B cell (primary cell): Measurements from ENCODE around the gene ITPR3. TPM values are rescaled to one million over a fixed set of nuclear protein-coding genes. Genes with fewer than 3 reads are reported as not detected.

Experiments
- ATAC-seq: fragments of 200-7000 bp; cut with Tn5 transposase; one replicate; pipeline ENCODE4 v1.10.0; 2021; ENCODE audit warnings: low read depth, mild to moderate bottlenecking, moderate number of reproducible peaks, moderate library complexity
- CTCF ChIA-PET: fragments of 350-600 bp; sonication (Branson Sonifier 250); formaldehyde crosslinking; loops from one replicate; lab custom pipeline; 2021; ENCODE audit warnings: antibody characterized with exemption, inconsistent platforms; lab: Charles Lee
- POLR2A ChIA-PET: fragments of 350-600 bp; sonication (Branson Sonifier 250); formaldehyde crosslinking; loops from one replicate; lab custom pipeline; 2021; ENCODE audit warnings: antibody characterized with exemption; lab: Charles Lee
- DNase-seq: peaks from one replicate; pipeline ENCODE4 v3.0.0; 2013
- H2AFZ ChIP-seq: 2 replicates; pipeline ENCODE4 v1.6.1; 2012; ENCODE audit warnings: mild to moderate bottlenecking, low read depth, low read length; ENCODE audit not compliant: insufficient read depth, poor library complexity, severe bottlenecking
- H3K27ac ChIP-seq, 2 donors: 1 replicate in 1 of 2; 2 replicates in 1 of 2; pipeline ENCODE4 v1.5.1; 2012 to 2013; ENCODE audit warnings: low read length in 2 of 2, mild to moderate bottlenecking in 2 of 2, moderate library complexity in 1 of 2
- H3K27me3 ChIP-seq, 4 experiments: fragments of 200-600 bp in 1 of 4; sonication (generic) in 1 of 4; replicated peaks in 1 of 4; 1 replicate in 2 of 4; 2 replicates in 2 of 4; pipeline versions ENCODE4 v1.6.1 to v1.7.0; 2013 to 2016; ENCODE audit warnings: low read length in 3 of 4, mild to moderate bottlenecking in 2 of 4, mixed read lengths in 1 of 4, moderate library complexity in 1 of 4; ENCODE audit not compliant: insufficient read depth in 4 of 4, control insufficient read depth in 3 of 4; ENCODE audit errors: control extremely low read depth in 1 of 4
- H3K36me3 ChIP-seq, 2 experiments: replicated peaks in 1 of 2; 1 replicate in 1 of 2; 2 replicates in 1 of 2; pipeline versions ENCODE4 v1.6.1 to v1.7.1; 2013; ENCODE audit warnings: low read length in 1 of 2; ENCODE audit not compliant: insufficient read depth in 2 of 2, control insufficient read depth in 1 of 2; ENCODE audit errors: control extremely low read depth in 1 of 2, extremely low read depth in 1 of 2
- H3K4me1 ChIP-seq, 2 donors: fragments of 200-600 bp in 1 of 2; sonication (generic) in 1 of 2; 1 replicate in 1 of 2; 2 replicates in 1 of 2; pipeline versions ENCODE4 v1.5.1 to v1.6.1; 2013 to 2017; ENCODE audit warnings: low read length in 2 of 2; ENCODE audit not compliant: control insufficient read depth in 2 of 2, insufficient read depth in 2 of 2
- H3K4me2 ChIP-seq: replicated peaks from 2 replicates; pipeline ENCODE3; 2012; ENCODE audit warnings: mild to moderate bottlenecking, low read depth, low read length; ENCODE audit not compliant: poor library complexity, severe bottlenecking
- H3K4me3 ChIP-seq, 5 experiments: fragments of 200-600 bp in 1 of 5; sonication (generic) in 1 of 5; 1 replicate in 3 of 5; 2 replicates in 2 of 5; pipeline versions ENCODE4 v1.5.1 to v1.7.0; 2011 to 2016; ENCODE audit warnings: low read length in 4 of 5, mild to moderate bottlenecking in 4 of 5, low read depth in 2 of 5, control low read depth in 1 of 5, moderate library complexity in 1 of 5; ENCODE audit not compliant: insufficient read depth in 1 of 5; ENCODE audit errors: control extremely low read depth in 1 of 5, extremely low read depth in 1 of 5
- H3K79me2 ChIP-seq: fragments of 200-600 bp; sonication (generic); one replicate; pipeline ENCODE4 v1.6.0; 2016; ENCODE audit warnings: low read length; ENCODE audit not compliant: control insufficient read depth, insufficient read depth
- H3K9ac ChIP-seq: fragments of 200-600 bp; sonication (generic); 2 replicates; pipeline ENCODE4 v1.6.1; 2017; ENCODE audit warnings: mild to moderate bottlenecking, low read length, moderate library complexity
- H3K9me3 ChIP-seq, 3 donors: one replicate each; pipeline versions ENCODE4 v1.6.1 to v1.7.1; 2013; ENCODE audit warnings: low read length in 2 of 3; ENCODE audit not compliant: control insufficient read depth in 2 of 3, insufficient read depth in 1 of 3; ENCODE audit errors: control extremely low read depth in 1 of 3
- H4K20me1 ChIP-seq: 2 replicates; pipeline ENCODE4 v1.6.0; 2012; ENCODE audit warnings: mild to moderate bottlenecking, low read length; ENCODE audit not compliant: insufficient read depth, control insufficient read depth, poor library complexity, severe bottlenecking
- H3K27ac Mint-ChIP-seq: one replicate; pipeline ENCODE4 v1.8.0; 2021; ENCODE audit warnings: mixed read lengths
- H3K27me3 Mint-ChIP-seq: one replicate; pipeline ENCODE4 v1.8.0; 2021; ENCODE audit warnings: mixed read lengths
- H3K4me1 Mint-ChIP-seq: one replicate; pipeline ENCODE4 v1.8.0; 2021; ENCODE audit warnings: mixed read lengths
- H3K4me3 Mint-ChIP-seq: one replicate; pipeline ENCODE4 v1.8.0; 2021; ENCODE audit warnings: mixed read lengths
- H3K9me3 Mint-ChIP-seq: one replicate; pipeline ENCODE4 v1.8.0; 2022; ENCODE audit warnings: mixed read lengths; ENCODE audit not compliant: insufficient read depth
- CTCF ChIP-seq: fragments of 200-600 bp; IDR thresholded peaks from one replicate; pipeline ENCODE4 v1.8.0; 2022; ENCODE audit warnings: antibody characterized with exemption, mild to moderate bottlenecking
- EZH2 ChIP-seq: IDR thresholded peaks from 2 replicates; pipeline ENCODE4 v1.6.1; 2012; ENCODE audit warnings: borderline replicate concordance, low read depth, mild to moderate bottlenecking, moderate library complexity, low read length; ENCODE audit not compliant: insufficient read depth, poor library complexity, severe bottlenecking
- WGBS: methylation state at CpG from one replicate; pipeline ENCODE4 v1.1.5; 2013; ENCODE audit warnings: missing lambda C conversion rate; ENCODE audit not compliant: insufficient coverage; 5-methylcytosine and 5-hydroxymethylcytosine counted together
- intact Hi-C: fragments of 100-400 bp; cut with micrococcal nuclease; formaldehyde crosslinking; loops from one replicate; pipeline ENCODE4 v1.10.0; 2022
- polyA plus RNA-seq: library from polyadenylated mRNA; depleted of rRNA; stranded (reverse); fragments of >200 nt; gene quantifications from 2 replicates; pipeline ENCODE4 v1.2.3, GENCODE V29; 2012
- total RNA-seq, 2 donors: library from RNA; stranded (reverse); fragments of 120-200 nt in 1 of 2; gene quantifications; 1 replicate in 1 of 2; 2 replicates in 1 of 2; pipeline versions ENCODE4 v1.2.3 to v1.2.4, GENCODE V29; 2013 to 2022

The ITPR3 gene
- total and polyA plus RNA-seq, 2 donors (not counting 1 experiment from before 2014, with no cell fraction given) = 61.9 to 67.6 TPM

- Histone ChIP-seq H3K79me2 (peaks cover 5% of the 10 kb centered on the region), H3K27ac (no peak overlapping the region), H4K20me1 (no peaks in the 10 kb centered on the region), H3K4me2 (no peak overlapping the region), H3K36me3 (no peaks in the 10 kb centered on the region), H3K4me1 (peaks cover 6 to 9% of the 10 kb centered on the region in 2 donors), H3K27me3 (no peaks in the 10 kb centered on the region), H3K9ac (no peak overlapping the region), H3K4me3 (no peak overlapping the region), H2AFZ (no peak overlapping the region), H3K9me3 (peaks cover 0 to 5% (median 0%) of the 10 kb centered on the region in 3 donors)
- H3K4me1 Mint-ChIP-seq = peaks cover 14% of the 10 kb centered on the region
- intact Hi-C loops = no loop called here
- WGBS = no CpG with 5 or more reads among the region's 2 CpGs
- ChIA-PET POLR2A (no interaction called here), CTCF (interaction anchor here (1.9 kb wide), 1 partner anchor 9 kb away, joined by 7 read pairs; no protein-coding TSS in a partner anchor)
- H3K27ac Mint-ChIP-seq = no peak overlapping the region
- TF ChIP-seq CTCF (no peak), EZH2 (no peak)
- ATAC-seq (no peak), DNase-seq (no peak)
- H3K27me3 Mint-ChIP-seq = no peaks in the 10 kb centered on the region
- no peaks in the 10 kb centered on the region for H3K9me3 Mint-ChIP-seq
- H3K4me3 Mint-ChIP-seq = no peak overlapping the region
Measured at GRCh38 chr6:33616113-33616512, 5.0 kb upstream of the ITPR3 start.

GRCh38 chr6:33616913-33617312, 4.2 kb upstream of the ITPR3 start:
- H3K4me3 ChIP-seq = no peak overlapping the region
- no peaks in the 10 kb centered on the region for H3K27me3 ChIP-seq
- peaks cover 6 to 11% of the 10 kb centered on the region in 2 donors for H3K4me1 ChIP-seq
- no CpG with 5 or more reads among the region's 4 CpGs for WGBS
- peaks cover 11% of the 10 kb centered on the region for H3K79me2 ChIP-seq
- H3K4me2 ChIP-seq = no peak overlapping the region
- CTCF ChIA-PET = no interaction called here
- H3K36me3 ChIP-seq = no peaks in the 10 kb centered on the region
- no peaks in the 10 kb centered on the region for H4K20me1 ChIP-seq
- no peak overlapping the region for H2AFZ ChIP-seq
- Mint-ChIP-seq H3K27ac (no peak overlapping the region), H3K27me3 (no peaks in the 10 kb centered on the region), H3K4me3 (no peak overlapping the region), H3K9me3 (no peaks in the 10 kb centered on the region), H3K4me1 (peaks cover 14% of the 10 kb centered on the region)
- peaks cover 0 to 5% (median 0%) of the 10 kb centered on the region in 3 donors for H3K9me3 ChIP-seq
- intact Hi-C loops = no loop called here
- no peak for TF ChIP-seq EZH2
- TF ChIP-seq CTCF = no peak
- DNase-seq = no peak
- POLR2A ChIA-PET = interaction anchor here (0.6 kb wide), 1 partner anchor 285 kb away, joined by 5 read pairs; no protein-coding TSS in a partner anchor
- H3K27ac ChIP-seq = no peak overlapping the region
- no peak for ATAC-seq
- H3K9ac ChIP-seq = no peak overlapping the region
